Sigmoid colon (tissue), 4 donors: ENCODE measurements around the gene PTF1A.
"Not testable (repeated sequence)": the region's sequence is repeated elsewhere in the genome, so short reads cannot be mapped to it uniquely, and the experiment has no call there.

Source experiments
- CTCF ChIP-seq, 4 experiments: fragments of 450-650 bp in 3 of 4; fragments of 200-600 bp in 1 of 4; IDR thresholded peaks; one replicate each; pipeline ENCODE4 v1.5.1; 2016 to 2019; ENCODE audit warnings: antibody characterized with exemption in 4 of 4, mild to moderate bottlenecking in 3 of 4, moderate library complexity in 2 of 4
- EP300 ChIP-seq, 4 donors: sonication (generic); formaldehyde crosslinking; IDR thresholded peaks; one replicate each; pipeline ENCODE4 v1.6.1; 2017; ENCODE audit warnings: antibody characterized with exemption in 4 of 4
- POLR2A ChIP-seq, 2 donors: fragments of 450-650 bp; IDR thresholded peaks; one replicate each; pipeline ENCODE4 v1.6.1; 2016; ENCODE audit warnings: antibody characterized with exemption in 2 of 2, mild to moderate bottlenecking in 2 of 2, moderate library complexity in 2 of 2

GRCh38 chr10:23241779-23242178, 49.7 kb downstream of the PTF1A start:
- TF ChIP-seq CTCF, EP300, POLR2A (IDR thresholded peaks at IDR 0.05): not testable (repeated sequence)
